ENCODE results near the gene CACNA1D.

DNA sequence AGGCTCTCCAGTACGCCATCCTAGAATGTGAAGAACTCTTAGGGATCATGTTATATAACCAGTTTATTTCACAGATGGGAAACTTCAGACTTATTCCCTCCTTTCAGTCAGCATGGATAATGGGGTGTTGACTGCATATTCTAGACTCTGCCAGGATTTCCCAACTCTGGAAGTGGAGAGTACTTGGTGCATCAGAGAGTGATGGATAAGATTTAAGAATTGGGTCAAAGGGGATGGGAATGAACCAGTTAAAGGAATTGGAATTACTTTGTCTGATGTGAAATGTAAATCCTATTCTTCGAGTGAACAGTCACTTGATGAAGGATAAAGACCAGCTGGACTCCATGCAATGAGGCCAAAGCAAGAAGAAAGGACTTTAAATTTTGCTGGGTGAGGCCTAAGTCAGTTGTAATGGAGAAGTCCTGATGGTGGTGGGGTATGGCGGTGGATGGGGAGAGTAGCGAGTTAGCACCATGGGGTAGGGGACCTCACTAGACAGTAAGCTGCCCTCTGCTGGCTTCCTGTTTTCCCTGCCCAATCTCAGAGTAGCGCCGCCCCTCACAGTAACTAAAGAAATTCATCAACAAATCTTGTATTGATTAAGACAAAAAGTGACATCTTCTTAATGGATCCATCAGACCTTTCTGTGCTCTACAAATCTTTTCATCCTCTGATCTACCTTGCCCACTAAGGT lies 7.3 kb upstream of the CACNA1D start:
- TF ChIP-seq POLR2A (IDR thresholded peaks at IDR 0.05; ENCODE audit: low read depth), result no peak
- no peak for TF ChIP-seq POLR2AphosphoS5 (IDR thresholded peaks at IDR 0.05)
- TF ChIP-seq, protein P1, sequence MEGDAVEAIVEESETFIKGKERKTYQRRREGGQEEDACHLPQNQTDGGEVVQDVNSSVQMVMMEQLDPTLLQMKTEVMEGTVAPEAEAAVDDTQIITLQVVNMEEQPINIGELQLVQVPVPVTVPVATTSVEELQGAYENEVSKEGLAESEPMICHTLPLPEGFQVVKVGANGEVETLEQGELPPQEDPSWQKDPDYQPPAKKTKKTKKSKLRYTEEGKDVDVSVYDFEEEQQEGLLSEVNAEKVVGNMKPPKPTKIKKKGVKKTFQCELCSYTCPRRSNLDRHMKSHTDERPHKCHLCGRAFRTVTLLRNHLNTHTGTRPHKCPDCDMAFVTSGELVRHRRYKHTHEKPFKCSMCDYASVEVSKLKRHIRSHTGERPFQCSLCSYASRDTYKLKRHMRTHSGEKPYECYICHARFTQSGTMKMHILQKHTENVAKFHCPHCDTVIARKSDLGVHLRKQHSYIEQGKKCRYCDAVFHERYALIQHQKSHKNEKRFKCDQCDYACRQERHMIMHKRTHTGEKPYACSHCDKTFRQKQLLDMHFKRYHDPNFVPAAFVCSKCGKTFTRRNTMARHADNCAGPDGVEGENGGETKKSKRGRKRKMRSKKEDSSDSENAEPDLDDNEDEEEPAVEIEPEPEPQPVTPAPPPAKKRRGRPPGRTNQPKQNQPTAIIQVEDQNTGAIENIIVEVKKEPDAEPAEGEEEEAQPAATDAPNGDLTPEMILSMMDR (IDR thresholded peaks at IDR 0.05), result no peak

Data from esophagus muscularis mucosa (tissue), 3 donors.